Raji (cell line): ENCODE data around the gene RECQL.
A peak's percentile ranks its signal among the peaks of the same experiment; 100 is the strongest.

Experiments used
- POLR2A ChIP-seq: IDR thresholded peaks from 2 replicates; pipeline ENCODE4 v1.6.1; 2011; ENCODE audit warnings: low read depth, low read length, control low read depth; ENCODE audit not compliant: insufficient read depth

Gene RECQL

GRCh38 chr12:21501258-21502163, at the start of gene RECQL, which contains the start of gene GOLT1B:
Gene RECQL (minus strand): TSS chr12:21501635. CDS start chr12:21499570, 2,065 bp downstream.
Gene GOLT1B (plus strand): TSS chr12:21501789. CDS start chr12:21501924, 135 bp downstream.
- peak; percentile 88 for TF ChIP-seq POLR2A

GRCh38 chr12:21547437-21547836, 46.0 kb upstream of the RECQL start:
- no peak for TF ChIP-seq POLR2A

- TF ChIP-seq POLR2A: no peak
Observed at GRCh38 chr12:21546716-21547115, 45.3 kb upstream of the RECQL start.

GRCh38 chr12:21545557-21545956, 44.1 kb upstream of the RECQL start:
- TF ChIP-seq POLR2A: no peak

- no peak for TF ChIP-seq POLR2A
Observed at GRCh38 chr12:21543151-21543550, 41.7 kb upstream of the RECQL start.

- TF ChIP-seq POLR2A: no peak
Observed at GRCh38 chr12:21542403-21542802, 41.0 kb upstream of the RECQL start.

- no peak for TF ChIP-seq POLR2A
Observed at GRCh38 chr12:21541773-21542172, 40.3 kb upstream of the RECQL start.

GRCh38 chr12:21539797-21540196, 38.4 kb upstream of the RECQL start:
- TF ChIP-seq POLR2A: no peak

- no peak for TF ChIP-seq POLR2A
Observed at GRCh38 chr12:21538061-21538653, 36.7 kb upstream of the RECQL start.

GRCh38 chr12:21529456-21529855, 28.0 kb upstream of the RECQL start:
- TF ChIP-seq POLR2A: no peak

- no peak for TF ChIP-seq POLR2A
Observed at GRCh38 chr12:21528953-21529352, 27.5 kb upstream of the RECQL start.

GRCh38 chr12:21527451-21528180, 26.2 kb upstream of the RECQL start:
- no peak for TF ChIP-seq POLR2A

GRCh38 chr12:21526721-21527345, 25.4 kb upstream of the RECQL start:
- TF ChIP-seq POLR2A: no peak

GRCh38 chr12:21526053-21526452, 24.6 kb upstream of the RECQL start, which contains the start of gene SPX:
Gene SPX (plus strand): TSS chr12:21526296. CDS start chr12:21526473, 177 bp downstream.
- TF ChIP-seq POLR2A: no peak

GRCh38 chr12:21523148-21523547, 21.7 kb upstream of the RECQL start:
- TF ChIP-seq POLR2A: no peak
